Mucosa of rectum (tissue), 2 donors: ENCODE data around the gene GTSF1L.

ENCODE experiments used
- H3K27ac ChIP-seq, 2 donors: one replicate each; pipeline ENCODE4 v1.7.0; 2013; ENCODE audit warnings: inconsistent platforms in 2 of 2, low read depth in 2 of 2, low read length in 2 of 2
- H3K27me3 ChIP-seq, 2 donors: one replicate each; pipeline ENCODE4 v1.7.0; 2013; ENCODE audit warnings: low read length in 2 of 2; ENCODE audit not compliant: control insufficient read depth in 2 of 2, insufficient read depth in 2 of 2
- H3K36me3 ChIP-seq, 2 donors: one replicate each; pipeline ENCODE4 v1.7.0; 2013; ENCODE audit warnings: low read length in 2 of 2; ENCODE audit not compliant: control insufficient read depth in 2 of 2, insufficient read depth in 2 of 2
- H3K4me1 ChIP-seq, 2 donors: one replicate each; pipeline ENCODE4 v1.7.0; 2013; ENCODE audit warnings: low read length in 2 of 2, mild to moderate bottlenecking in 1 of 2; ENCODE audit not compliant: control insufficient read depth in 2 of 2, insufficient read depth in 2 of 2
- H3K4me3 ChIP-seq, 2 donors: one replicate each; pipeline ENCODE4 v1.7.0; 2013; ENCODE audit warnings: low read length in 2 of 2
- H3K9ac ChIP-seq, 2 donors: one replicate each; pipeline ENCODE4 v1.7.0; 2013; ENCODE audit warnings: low read length in 2 of 2, low read depth in 1 of 2, mild to moderate bottlenecking in 1 of 2
- H3K9me3 ChIP-seq, 2 donors: one replicate each; pipeline ENCODE4 v1.7.0; 2013; ENCODE audit warnings: low read length in 2 of 2; ENCODE audit not compliant: control insufficient read depth in 2 of 2
- donor health status: healthy.
- donor health status: Normal muscosa, but diverticular disease.

The GTSF1L gene

GRCh38 chr20:43700627-43701026 lies 26.2 kb downstream of the GTSF1L start:
- H3K9ac ChIP-seq: no peak overlapping the region
- H3K27me3 ChIP-seq: no peaks in the 10 kb centered on the region
- no peaks in the 10 kb centered on the region for H3K4me1 ChIP-seq
- no peaks in the 10 kb centered on the region for H3K9me3 ChIP-seq
- H3K36me3 ChIP-seq: peaks cover 0 to 3% of the 10 kb centered on the region in 2 donors
- no peak overlapping the region for H3K4me3 ChIP-seq
- no peak overlapping the region for H3K27ac ChIP-seq

GRCh38 chr20:43699941-43700565 lies 26.7 kb downstream of the GTSF1L start:
- Histone ChIP-seq H3K4me1 (no peaks in the 10 kb centered on the region), H3K27ac (no peak overlapping the region), H3K4me3 (no peak overlapping the region), H3K9ac (no peak overlapping the region), H3K9me3 (no peaks in the 10 kb centered on the region), H3K36me3 (peaks cover 0 to 3% of the 10 kb centered on the region in 2 donors), H3K27me3 (no peaks in the 10 kb centered on the region)

GRCh38 chr20:43695571-43695970 lies 31.2 kb downstream of the GTSF1L start:
- Histone ChIP-seq H3K4me1 (no peaks in the 10 kb centered on the region), H3K27ac (no peak overlapping the region), H3K4me3 (no peak overlapping the region), H3K9ac (no peak overlapping the region), H3K9me3 (no peaks in the 10 kb centered on the region), H3K36me3 (no peaks in the 10 kb centered on the region), H3K27me3 (no peaks in the 10 kb centered on the region)

- no peak overlapping the region for H3K9ac ChIP-seq
- no peaks in the 10 kb centered on the region for H3K9me3 ChIP-seq
- no peaks in the 10 kb centered on the region for H3K36me3 ChIP-seq
- no peak overlapping the region for H3K27ac ChIP-seq
- H3K4me1 ChIP-seq: no peaks in the 10 kb centered on the region
- H3K4me3 ChIP-seq: no peak overlapping the region
- no peaks in the 10 kb centered on the region for H3K27me3 ChIP-seq
These were observed 32.0 kb downstream of the GTSF1L start for GRCh38 chr20:43694763-43695162.

GRCh38 chr20:43691928-43692524 lies 34.8 kb downstream of the GTSF1L start:
- no peak overlapping the region for H3K9ac ChIP-seq
- no peak overlapping the region for H3K27ac ChIP-seq
- no peak overlapping the region for H3K4me3 ChIP-seq

GRCh38 chr20:43690943-43691598 lies 35.7 kb downstream of the GTSF1L start:
- Histone ChIP-seq H3K27me3 (no peaks in the 10 kb centered on the region), H3K27ac (no peak overlapping the region), H3K9ac (no peak overlapping the region)

More at GRCh38 chr20:43691928-43692524, 34.8 kb downstream of the GTSF1L start:
- Histone ChIP-seq H3K36me3 (no peaks in the 10 kb centered on the region), H3K9me3 (no peaks in the 10 kb centered on the region), H3K27me3 (no peaks in the 10 kb centered on the region), H3K4me1 (no peaks in the 10 kb centered on the region)

GRCh38 chr20:43689165-43689564 lies 37.6 kb downstream of the GTSF1L start:
- H3K27me3 ChIP-seq: no peaks in the 10 kb centered on the region
- H3K27ac ChIP-seq: no peak overlapping the region
- no peak overlapping the region for H3K9ac ChIP-seq
- H3K36me3 ChIP-seq: no peaks in the 10 kb centered on the region
- H3K9me3 ChIP-seq: no peaks in the 10 kb centered on the region
- no peaks in the 10 kb centered on the region for H3K4me1 ChIP-seq
- H3K4me3 ChIP-seq: no peak overlapping the region

More at GRCh38 chr20:43690943-43691598, 35.7 kb downstream of the GTSF1L start:
- no peaks in the 10 kb centered on the region for H3K36me3 ChIP-seq
- H3K4me1 ChIP-seq: no peaks in the 10 kb centered on the region
- no peak overlapping the region for H3K4me3 ChIP-seq
- H3K9me3 ChIP-seq: no peaks in the 10 kb centered on the region

- H3K27ac ChIP-seq: no peak overlapping the region
- H3K27me3 ChIP-seq: no peaks in the 10 kb centered on the region
- H3K4me3 ChIP-seq: no peak overlapping the region
- H3K9me3 ChIP-seq: no peaks in the 10 kb centered on the region
- no peak overlapping the region for H3K9ac ChIP-seq
- no peaks in the 10 kb centered on the region for H3K4me1 ChIP-seq
- no peaks in the 10 kb centered on the region for H3K36me3 ChIP-seq
These were observed 40.0 kb downstream of the GTSF1L start for GRCh38 chr20:43686820-43687219.

GRCh38 chr20:43682446-43682845 lies 44.4 kb downstream of the GTSF1L start:
- H3K36me3 ChIP-seq: no peaks in the 10 kb centered on the region
- H3K27ac ChIP-seq: peak overlapping the region; percentile 44 to 67
- H3K4me1 ChIP-seq: no peaks in the 10 kb centered on the region
- no peaks in the 10 kb centered on the region for H3K9me3 ChIP-seq
- no peak overlapping the region for H3K9ac ChIP-seq
- H3K4me3 ChIP-seq: no peak overlapping the region
- H3K27me3 ChIP-seq: no peaks in the 10 kb centered on the region

GRCh38 chr20:43681991-43682410 lies 44.8 kb downstream of the GTSF1L start:
- H3K27me3 ChIP-seq: no peaks in the 10 kb centered on the region
- H3K27ac ChIP-seq: peak overlapping the region; percentile 61 to 83
- no peaks in the 10 kb centered on the region for H3K4me1 ChIP-seq
- no peaks in the 10 kb centered on the region for H3K36me3 ChIP-seq
- peak overlapping the region in 1 of 2 donors; percentile 32 for H3K9ac ChIP-seq
- peak overlapping the region in 1 of 2 donors; percentile 31 for H3K4me3 ChIP-seq
- no peaks in the 10 kb centered on the region for H3K9me3 ChIP-seq
